Caco-2 (cell line): ENCODE measurements around the gene SYTL2. TPM values are rescaled to one million over a fixed set of nuclear protein-coding genes. Genes with fewer than 3 reads are reported as not detected.

ENCODE experiments used
- BruUV-seq: library from RNA; stranded (reverse); fragments of 400-500 nt; replicated peaks from 2 replicates; lab custom pipeline; 2021; lab: Mats Ljungman, UMichigan
- CTCF ChIA-PET: fragments of 300-600 bp; sonication (Branson Sonifier 250); formaldehyde crosslinking; loops from one replicate; lab custom pipeline; 2022; ENCODE audit warnings: antibody characterized with exemption; lab: Charles Lee
- POLR2A ChIA-PET: fragments of 300-600 bp; sonication (Branson Sonifier 250); formaldehyde crosslinking; loops from one replicate; lab custom pipeline; 2022; ENCODE audit warnings: antibody characterized with exemption; lab: Charles Lee
- DNase-seq, 2 experiments: peaks; one replicate each; pipeline versions ENCODE4 v3.0.0 to v3.0.0-alpha.2; 2020 to 2022
- H3K27me3 ChIP-seq: replicated peaks from 2 replicates; pipeline ENCODE4 v1.6.0; 2011; ENCODE audit warnings: low read length; ENCODE audit not compliant: control insufficient read depth, insufficient read depth
- H3K36me3 ChIP-seq: 2 replicates; pipeline ENCODE4 v1.5.1; 2011; ENCODE audit warnings: low read length; ENCODE audit not compliant: control insufficient read depth, insufficient read depth
- H3K4me1 ChIP-seq: fragments of 250-450 bp; sonication (Bioruptor Pico); 2 replicates; pipeline ENCODE4 v1.5.1; 2020; ENCODE audit warnings: mild to moderate bottlenecking
- H3K4me3 ChIP-seq: 2 replicates; pipeline ENCODE4 v1.5.1; 2011; ENCODE audit warnings: low read depth, mild to moderate bottlenecking, control low read depth, low read length
- H3K9me3 ChIP-seq: fragments of 250-450 bp; sonication (Bioruptor Pico); 2 replicates; pipeline ENCODE4 v1.5.1; 2020; ENCODE audit warnings: mild to moderate bottlenecking, moderate library complexity
- H3K27ac Mint-ChIP-seq: one replicate; pipeline ENCODE4 v1.8.0; 2022; ENCODE audit warnings: mixed read lengths; ENCODE audit not compliant: unreplicated experiment
- H3K27me3 Mint-ChIP-seq: one replicate; pipeline ENCODE4 v1.8.0; 2022; ENCODE audit warnings: mixed read lengths; ENCODE audit not compliant: insufficient read depth, unreplicated experiment
- H3K36me3 Mint-ChIP-seq: one replicate; pipeline ENCODE4 v1.8.0; 2022; ENCODE audit warnings: mild to moderate bottlenecking, mixed read lengths; ENCODE audit not compliant: insufficient read depth, unreplicated experiment
- H3K4me1 Mint-ChIP-seq: one replicate; pipeline ENCODE4 v1.8.0; 2022; ENCODE audit warnings: low read depth, mixed read lengths; ENCODE audit not compliant: unreplicated experiment
- H3K4me3 Mint-ChIP-seq: one replicate; pipeline ENCODE4 v1.8.0; 2022; ENCODE audit warnings: mild to moderate bottlenecking, moderate library complexity, mixed read lengths; ENCODE audit not compliant: unreplicated experiment
- H3K9me3 Mint-ChIP-seq: one replicate; pipeline ENCODE4 v1.8.0; 2022; ENCODE audit warnings: mixed read lengths; ENCODE audit not compliant: unreplicated experiment
- intact Hi-C: fragments of 100-400 bp; cut with micrococcal nuclease; formaldehyde crosslinking; loops from one replicate; pipeline ENCODE4 v1.10.0; 2022; ENCODE audit not compliant: unreplicated experiment
- total RNA-seq: library from RNA; stranded (reverse); gene quantifications from 2 replicates; pipeline ENCODE4 v1.2.3, GENCODE V29; 2022
- TF ChIP-seq, protein P1 (sequence below), 2 experiments: fragments of 200-600 bp in 1 of 2; IDR thresholded peaks; 1 replicate in 1 of 2; 2 replicates in 1 of 2; pipeline versions ENCODE4 v1.5.1 to v1.8.0; 2011 to 2022; ENCODE audit warnings: antibody characterized with exemption in 1 of 2, control low read depth in 1 of 2, inconsistent platforms in 1 of 2, low read depth in 1 of 2, low read length in 1 of 2, mild to moderate bottlenecking in 1 of 2, moderate library complexity in 1 of 2; ENCODE audit not compliant: insufficient read depth in 1 of 2, severe bottlenecking in 1 of 2, unreplicated experiment in 1 of 2

The SYTL2 gene
- total RNA-seq, 1 experiment from 2014 or later = 110 TPM

DNA sequence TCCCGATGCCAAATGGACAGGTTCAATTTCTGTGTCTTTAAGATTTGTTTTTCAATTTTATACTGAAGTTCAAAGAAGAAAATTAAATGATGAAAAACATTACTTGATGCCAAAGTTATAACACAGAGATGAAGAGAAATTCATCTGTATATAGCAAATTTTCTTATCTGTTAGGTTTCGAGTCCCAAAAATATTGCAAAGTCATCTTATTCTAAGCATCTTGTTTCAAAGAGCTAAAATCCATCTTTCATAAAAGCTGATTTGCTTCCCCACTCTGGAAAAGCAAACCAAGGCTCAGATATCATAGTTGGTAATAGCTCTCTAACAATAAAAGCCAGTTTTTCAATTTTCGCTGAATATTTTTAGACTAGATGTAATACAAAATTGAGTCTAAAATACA lies 106.0 kb downstream of the SYTL2 start:
- Mint-ChIP-seq H3K27me3 (no peaks in the 10 kb centered on the region), H3K4me3 (no peak overlapping the region), H3K27ac (no peak overlapping the region), H3K36me3 (peaks cover 36% of the 10 kb centered on the region), H3K9me3 (no peaks in the 10 kb centered on the region), H3K4me1 (no peaks in the 10 kb centered on the region)
- no peak for DNase-seq
- no peaks in the 10 kb centered on the region for H3K27me3 ChIP-seq
- POLR2A ChIA-PET = no interaction called here
- no peak overlapping the region for H3K4me3 ChIP-seq
- no TSS peak for BruUV-seq
- 0 out of 2 replicates have a peak, but pooled peaks cover 7% of the 10 kb centered on the region for H3K9me3 ChIP-seq
- intact Hi-C loops = no loop called here
- no peaks in the 10 kb centered on the region for H3K4me1 ChIP-seq
- TF ChIP-seq, protein P1, sequence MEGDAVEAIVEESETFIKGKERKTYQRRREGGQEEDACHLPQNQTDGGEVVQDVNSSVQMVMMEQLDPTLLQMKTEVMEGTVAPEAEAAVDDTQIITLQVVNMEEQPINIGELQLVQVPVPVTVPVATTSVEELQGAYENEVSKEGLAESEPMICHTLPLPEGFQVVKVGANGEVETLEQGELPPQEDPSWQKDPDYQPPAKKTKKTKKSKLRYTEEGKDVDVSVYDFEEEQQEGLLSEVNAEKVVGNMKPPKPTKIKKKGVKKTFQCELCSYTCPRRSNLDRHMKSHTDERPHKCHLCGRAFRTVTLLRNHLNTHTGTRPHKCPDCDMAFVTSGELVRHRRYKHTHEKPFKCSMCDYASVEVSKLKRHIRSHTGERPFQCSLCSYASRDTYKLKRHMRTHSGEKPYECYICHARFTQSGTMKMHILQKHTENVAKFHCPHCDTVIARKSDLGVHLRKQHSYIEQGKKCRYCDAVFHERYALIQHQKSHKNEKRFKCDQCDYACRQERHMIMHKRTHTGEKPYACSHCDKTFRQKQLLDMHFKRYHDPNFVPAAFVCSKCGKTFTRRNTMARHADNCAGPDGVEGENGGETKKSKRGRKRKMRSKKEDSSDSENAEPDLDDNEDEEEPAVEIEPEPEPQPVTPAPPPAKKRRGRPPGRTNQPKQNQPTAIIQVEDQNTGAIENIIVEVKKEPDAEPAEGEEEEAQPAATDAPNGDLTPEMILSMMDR (IDR thresholded peaks at IDR 0.05; ENCODE audit: insufficient read depth in 1 of 2, low read depth in 1 of 2, low read length in 1 of 2, severe bottlenecking in 1 of 2, unreplicated experiment in 1 of 2) = no peak
- no peaks in the 10 kb centered on the region for H3K36me3 ChIP-seq
- CTCF ChIA-PET = no interaction called here

DNA sequence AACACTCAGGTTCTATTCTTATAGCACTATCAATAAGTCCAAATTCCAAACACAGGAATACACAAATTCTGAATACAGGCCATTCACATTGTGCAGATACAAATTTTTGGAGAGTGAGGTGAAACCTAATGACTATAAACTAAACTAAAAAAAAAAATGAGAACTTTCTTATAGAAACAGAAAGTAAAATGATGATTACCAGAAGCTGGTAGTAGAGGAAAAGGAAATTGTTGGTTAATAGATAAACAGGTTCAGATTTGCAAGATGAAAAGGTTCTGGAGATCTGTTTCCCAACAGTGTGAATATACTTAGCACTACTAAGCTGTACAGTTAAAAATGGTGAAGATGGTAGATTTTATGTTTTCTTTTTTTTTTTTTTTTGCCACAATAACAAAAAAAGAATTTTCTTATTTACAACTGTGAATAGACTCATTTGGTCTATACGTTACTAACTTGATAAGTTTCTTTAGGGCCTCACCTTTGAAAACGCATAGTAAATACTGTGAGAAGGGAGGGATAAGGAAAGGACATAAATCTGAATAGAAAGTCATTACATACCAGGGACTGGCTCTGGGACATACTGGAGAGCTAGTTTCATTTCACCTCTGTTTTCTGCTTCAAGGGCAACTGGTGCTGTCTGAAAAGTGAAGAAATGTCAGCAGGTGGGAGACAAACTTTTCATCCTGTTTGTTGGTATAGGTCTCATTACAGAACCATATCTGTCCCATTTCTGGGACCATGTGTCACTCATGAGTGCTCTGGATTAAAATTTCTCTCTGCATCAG lies 110.8 kb downstream of the SYTL2 start:
- Histone ChIP-seq H3K9me3 (0 out of 2 replicates have a peak, but pooled peaks cover 7% of the 10 kb centered on the region), H3K4me1 (no peaks in the 10 kb centered on the region), H3K36me3 (0 out of 2 replicates have a peak, but pooled peaks cover 2% of the 10 kb centered on the region), H3K27me3 (no peaks in the 10 kb centered on the region), H3K4me3 (no peak overlapping the region)
- intact Hi-C loops = loop anchor here (10.0 kb wide), 2 partner anchors 245 to 305 kb away; no protein-coding TSS in a partner anchor
- BruUV-seq = no TSS peak
- Mint-ChIP-seq H3K27me3 (no peaks in the 10 kb centered on the region), H3K4me3 (no peak overlapping the region), H3K4me1 (no peaks in the 10 kb centered on the region), H3K27ac (no peak overlapping the region), H3K36me3 (peaks cover 16% of the 10 kb centered on the region), H3K9me3 (no peaks in the 10 kb centered on the region)
- TF ChIP-seq, protein P1 (IDR thresholded peaks at IDR 0.05; ENCODE audit: insufficient read depth in 1 of 2, low read depth in 1 of 2, low read length in 1 of 2, severe bottlenecking in 1 of 2, unreplicated experiment in 1 of 2) = no peak
- POLR2A ChIA-PET = interaction anchor here (0.6 kb wide), 1 partner anchor 36 kb away, joined by 4 read pairs; no protein-coding TSS in a partner anchor
- CTCF ChIA-PET = no interaction called here
- no peak for DNase-seq

DNA sequence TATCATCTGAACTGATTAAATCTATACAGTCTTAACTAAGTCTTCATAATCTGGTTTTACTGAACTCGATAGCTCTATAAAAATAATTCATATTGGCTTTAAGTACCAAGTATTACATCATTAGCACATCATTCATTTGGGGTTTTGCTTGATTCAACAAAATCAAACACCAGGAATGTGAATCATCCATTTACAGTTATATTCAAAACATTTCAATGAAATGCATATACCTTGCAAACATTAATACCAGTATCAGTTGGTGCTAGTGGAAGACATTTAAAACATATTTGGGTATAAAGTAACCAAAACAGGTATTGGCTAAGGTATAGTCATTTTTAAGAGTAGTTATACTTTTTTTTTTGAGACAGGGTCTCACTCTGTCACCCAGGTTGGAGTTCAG lies 112.7 kb downstream of the SYTL2 start:
- H3K9me3 Mint-ChIP-seq = no peaks in the 10 kb centered on the region
- Histone ChIP-seq H3K9me3 (0 out of 2 replicates have a peak, but pooled peaks cover 5% of the 10 kb centered on the region), H3K27me3 (no peaks in the 10 kb centered on the region), H3K36me3 (peaks cover 3% of the 10 kb centered on the region; the same call in 1 of the 2 replicates), H3K4me1 (no peaks in the 10 kb centered on the region), H3K4me3 (no peak overlapping the region)
- H3K27me3 Mint-ChIP-seq = no peaks in the 10 kb centered on the region
- TF ChIP-seq, protein P1 (IDR thresholded peaks at IDR 0.05; ENCODE audit: insufficient read depth in 1 of 2, low read depth in 1 of 2, low read length in 1 of 2, severe bottlenecking in 1 of 2, unreplicated experiment in 1 of 2) = no peak
- ChIA-PET POLR2A (no interaction called here), CTCF (no interaction called here)
- DNase-seq = no peak
- intact Hi-C loops = loop anchor here (10.0 kb wide), 2 partner anchors 247 to 307 kb away; no protein-coding TSS in a partner anchor
- no peak overlapping the region for H3K4me3 Mint-ChIP-seq
- no peak overlapping the region for H3K27ac Mint-ChIP-seq
- H3K4me1 Mint-ChIP-seq = no peaks in the 10 kb centered on the region
- BruUV-seq = no TSS peak
- peaks cover 10% of the 10 kb centered on the region for H3K36me3 Mint-ChIP-seq
